Bronchial epithelial cell (primary cell): ENCODE measurements around the gene SLC6A6. TPM values are rescaled to one million over a fixed set of nuclear protein-coding genes. Genes with fewer than 3 reads are reported as not detected.
A peak's percentile ranks its signal among the peaks of the same experiment; 100 is the strongest.

Experiments used
- DNase-seq: peaks from one replicate; pipeline ENCODE4 v3.0.0-alpha.2; 2010; ENCODE audit warnings: low read depth
- FAIRE-seq: peaks from 2 replicates; lab custom pipeline; 2011; peaks lifted over from hg19 to GRCh38; lab: Jason Lieb, UNC
- H3K27me3 ChIP-seq: 2 replicates; pipeline ENCODE4 v1.5.1; 2011; ENCODE audit warnings: low read length; ENCODE audit not compliant: control insufficient read depth, insufficient read depth
- H3K36me3 ChIP-seq: 2 replicates; pipeline ENCODE4 v1.5.1; 2011; ENCODE audit warnings: low read length; ENCODE audit not compliant: control insufficient read depth, insufficient read depth
- H3K4me3 ChIP-seq: 2 replicates; pipeline ENCODE4 v1.5.1; 2011; ENCODE audit warnings: mild to moderate bottlenecking, low read depth, low read length, control low read depth
- total RNA-seq: library from RNA; depleted of rRNA; stranded (reverse); fragments of >200 nt; gene quantifications from 2 replicates; pipeline ENCODE4 v1.2.1, GENCODE V29; 2014
- TF ChIP-seq, protein P1 (sequence below): IDR thresholded peaks from 2 replicates; pipeline ENCODE4 v1.5.1; 2011; ENCODE audit warnings: mild to moderate bottlenecking, moderate library complexity, low read length, control low read depth, inconsistent platforms; ENCODE audit not compliant: insufficient read depth, severe bottlenecking

Gene SLC6A6
- total RNA-seq, 1 donor from 2014 or later: 13.2 TPM

DNA sequence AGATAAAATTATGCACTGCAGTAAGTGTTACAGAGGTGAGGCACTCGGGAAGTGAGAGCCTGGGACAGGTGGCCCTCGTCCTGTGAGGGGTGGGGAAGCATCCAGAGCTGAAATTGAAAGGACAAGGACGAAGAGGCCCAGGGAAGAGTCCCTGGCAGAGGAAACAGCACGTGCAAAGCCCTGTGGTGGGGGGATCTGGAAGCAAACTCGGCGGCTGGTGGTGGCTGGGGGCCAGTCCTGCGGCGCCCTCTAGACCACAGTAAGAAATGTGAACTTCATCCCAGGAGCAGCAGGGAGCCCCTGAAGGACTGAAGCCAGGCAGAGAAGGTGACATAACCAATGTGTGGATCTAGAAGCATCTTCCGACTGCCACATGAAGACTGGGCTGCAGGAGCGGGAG lies 94.9 kb downstream of the SLC6A6 start:
- Histone ChIP-seq H3K27me3 (peaks cover 4% of the 10 kb centered on the region), H3K36me3 (no peaks in the 10 kb centered on the region), H3K4me3 (no peak overlapping the region)
- DNase-seq (no peak), FAIRE-seq (no peak)
- TF ChIP-seq, protein P1, sequence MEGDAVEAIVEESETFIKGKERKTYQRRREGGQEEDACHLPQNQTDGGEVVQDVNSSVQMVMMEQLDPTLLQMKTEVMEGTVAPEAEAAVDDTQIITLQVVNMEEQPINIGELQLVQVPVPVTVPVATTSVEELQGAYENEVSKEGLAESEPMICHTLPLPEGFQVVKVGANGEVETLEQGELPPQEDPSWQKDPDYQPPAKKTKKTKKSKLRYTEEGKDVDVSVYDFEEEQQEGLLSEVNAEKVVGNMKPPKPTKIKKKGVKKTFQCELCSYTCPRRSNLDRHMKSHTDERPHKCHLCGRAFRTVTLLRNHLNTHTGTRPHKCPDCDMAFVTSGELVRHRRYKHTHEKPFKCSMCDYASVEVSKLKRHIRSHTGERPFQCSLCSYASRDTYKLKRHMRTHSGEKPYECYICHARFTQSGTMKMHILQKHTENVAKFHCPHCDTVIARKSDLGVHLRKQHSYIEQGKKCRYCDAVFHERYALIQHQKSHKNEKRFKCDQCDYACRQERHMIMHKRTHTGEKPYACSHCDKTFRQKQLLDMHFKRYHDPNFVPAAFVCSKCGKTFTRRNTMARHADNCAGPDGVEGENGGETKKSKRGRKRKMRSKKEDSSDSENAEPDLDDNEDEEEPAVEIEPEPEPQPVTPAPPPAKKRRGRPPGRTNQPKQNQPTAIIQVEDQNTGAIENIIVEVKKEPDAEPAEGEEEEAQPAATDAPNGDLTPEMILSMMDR: no peak

DNA sequence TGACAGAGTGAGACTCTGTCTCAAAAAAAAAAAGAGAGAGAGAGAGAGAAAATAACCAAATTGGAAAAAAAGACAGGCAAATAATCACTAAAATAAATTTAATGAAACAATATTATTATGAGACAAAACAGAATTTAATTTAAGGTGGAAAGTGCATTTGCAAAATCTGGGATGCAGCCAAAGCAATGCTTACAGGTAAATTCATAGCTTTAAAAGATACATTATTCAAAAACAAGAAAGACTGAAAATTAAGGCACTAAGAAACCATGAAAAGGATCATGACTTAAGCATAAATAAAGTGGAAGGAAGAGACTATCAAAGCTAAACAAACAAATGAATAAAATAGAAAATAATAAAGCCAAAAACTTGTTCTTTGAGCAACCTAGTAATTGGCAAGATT lies 100.1 kb downstream of the SLC6A6 start:
- no peak for FAIRE-seq
- TF ChIP-seq, protein P1: no peak
- Histone ChIP-seq H3K36me3 (no peaks in the 10 kb centered on the region), H3K4me3 (no peak overlapping the region), H3K27me3 (peaks cover 5% of the 10 kb centered on the region)
- no peak for DNase-seq

DNA sequence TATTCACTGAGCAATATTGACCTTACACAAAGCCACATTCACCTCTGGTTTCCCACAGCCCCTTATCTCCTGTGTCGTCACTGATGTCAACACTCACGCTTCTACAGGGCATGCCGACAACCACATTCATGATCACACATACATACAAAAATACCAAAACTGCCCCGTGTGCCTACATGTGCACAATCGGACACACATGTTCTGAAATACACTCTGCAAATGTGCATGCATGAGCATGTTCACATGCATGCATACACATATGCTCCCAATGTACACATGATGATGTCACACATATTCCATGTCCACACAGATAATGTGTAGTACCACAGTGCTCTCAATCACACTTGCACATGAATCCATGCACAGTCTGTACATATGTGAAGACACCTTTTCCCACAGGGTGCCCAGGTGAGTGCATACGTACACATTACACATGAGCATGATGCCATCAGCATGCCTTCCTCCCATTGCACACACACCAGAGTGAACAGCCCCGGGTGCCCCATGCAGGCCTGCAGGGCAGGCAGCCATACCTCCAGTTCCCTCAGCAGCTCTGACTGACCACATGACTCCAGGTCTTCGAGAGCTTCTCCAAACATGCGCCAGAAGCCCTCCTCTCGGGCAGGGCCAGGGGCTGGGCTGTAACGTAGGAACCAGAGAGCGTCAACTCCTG lies 100.8 kb downstream of the SLC6A6 start:
- Histone ChIP-seq H3K36me3 (no peaks in the 10 kb centered on the region), H3K27me3 (peaks cover 1% of the 10 kb centered on the region), H3K4me3 (no peak overlapping the region)
- TF ChIP-seq, protein P1: no peak
- FAIRE-seq (peak; percentile 93), DNase-seq (no peak)

DNA sequence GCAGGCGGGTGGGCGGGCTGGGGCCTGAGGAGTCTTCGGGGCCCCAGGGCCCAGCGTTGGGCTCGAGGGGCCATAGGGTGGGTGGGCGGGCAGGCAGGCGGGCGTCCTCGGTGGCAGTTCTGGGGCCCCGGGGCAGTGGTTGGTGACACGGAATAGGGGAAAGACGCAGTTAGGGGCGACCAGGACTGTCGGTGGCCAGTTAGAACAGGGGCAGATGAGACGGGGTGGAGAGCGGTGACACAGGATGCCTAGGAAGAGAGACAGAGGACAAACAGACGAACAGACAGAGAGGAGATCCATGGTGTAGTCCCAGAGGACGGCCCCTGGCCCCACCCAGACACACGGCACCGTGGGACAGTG lies 101.3 kb downstream of the SLC6A6 start:
- peaks cover 1% of the 10 kb centered on the region for H3K27me3 ChIP-seq
- no peak overlapping the region for H3K4me3 ChIP-seq
- FAIRE-seq (no peak), DNase-seq (no peak)
- no peaks in the 10 kb centered on the region for H3K36me3 ChIP-seq
- TF ChIP-seq, protein P1: no peak

DNA sequence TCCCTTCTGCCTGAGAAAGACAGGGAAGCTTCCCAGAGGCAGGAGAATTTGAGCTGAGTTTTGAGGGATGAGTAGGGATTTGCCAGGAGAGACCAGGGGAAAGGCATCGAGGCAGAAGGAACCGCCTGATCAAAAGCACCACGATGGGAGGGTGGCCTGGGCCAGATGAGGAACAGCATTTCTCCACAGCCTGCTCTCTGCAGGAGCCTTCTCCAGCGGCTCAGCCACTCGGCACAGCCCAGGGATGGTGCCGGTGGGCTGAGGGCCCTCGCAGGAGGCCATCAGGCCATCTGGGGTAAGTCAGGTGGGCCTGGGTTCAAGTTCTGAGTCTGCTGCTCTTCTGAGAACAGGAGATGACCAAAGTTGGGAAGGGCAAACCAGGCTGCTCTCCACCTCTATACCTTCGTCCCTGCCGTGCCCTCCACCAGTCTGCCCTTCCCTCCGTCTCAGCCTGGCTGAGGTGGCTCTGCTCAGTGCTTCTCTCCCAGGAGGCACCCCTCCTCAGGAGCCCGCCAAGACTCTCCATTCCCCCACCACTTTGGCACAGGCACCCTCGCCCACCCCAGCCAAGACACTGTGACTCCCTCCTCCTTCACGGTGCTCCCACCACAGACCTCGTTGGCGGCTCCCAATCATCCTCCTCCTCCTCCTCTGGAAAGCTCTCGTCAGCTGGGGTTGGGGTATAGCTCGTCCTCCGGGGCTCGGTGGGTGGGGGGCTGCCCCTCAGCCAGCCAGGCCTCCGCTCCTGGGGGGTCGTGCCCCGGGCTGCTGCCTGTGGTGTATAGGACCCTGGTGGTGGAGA lies 102.8 kb downstream of the SLC6A6 start:
- Histone ChIP-seq H3K4me3 (no peak overlapping the region), H3K27me3 (peaks cover 1% of the 10 kb centered on the region), H3K36me3 (no peaks in the 10 kb centered on the region)
- no peak for FAIRE-seq
- DNase-seq: no peak
- TF ChIP-seq, protein P1: no peak
